HTR-8/SVneo (cell line): ENCODE data around the gene SMIM35.

Experiments
- DNase-seq: peaks from one replicate; pipeline ENCODE4 v3.0.0; 2011; ENCODE audit warnings: low spot score, mixed read lengths; ENCODE audit not compliant: insufficient read length
- FAIRE-seq: peaks from 2 replicates; lab custom pipeline; 2011; peaks lifted over from hg19 to GRCh38; lab: Jason Lieb, UNC

The SMIM35 gene

DNA sequence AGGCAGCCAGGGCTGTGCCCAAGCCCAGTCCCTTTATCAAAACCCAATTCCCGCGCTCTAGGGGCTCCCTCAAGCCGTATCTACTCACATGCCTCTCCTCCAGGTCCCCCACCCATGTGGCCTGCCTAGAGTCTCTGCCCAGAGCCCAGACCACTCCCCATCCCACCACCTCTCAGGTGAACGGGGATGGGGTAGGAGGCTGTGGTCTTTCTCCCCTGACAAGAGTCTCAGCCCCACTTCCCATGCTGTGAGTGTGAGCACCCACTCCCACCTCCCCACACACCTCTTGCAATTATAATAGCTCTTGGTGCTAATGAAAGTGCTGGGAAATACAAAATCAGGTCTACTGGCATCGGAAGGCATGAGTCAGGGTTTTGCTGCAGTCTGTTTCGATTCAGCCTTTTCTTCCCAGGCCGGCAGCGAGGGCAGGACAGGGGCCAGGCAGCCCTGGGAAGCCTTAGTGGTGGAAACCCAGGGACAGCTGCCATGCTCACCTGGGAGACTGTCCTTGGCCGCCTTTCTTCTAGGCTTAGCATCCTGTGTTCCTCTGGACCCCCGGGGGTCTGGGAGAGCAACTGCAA is 26.6 kb downstream of the SMIM35 start:
- no peak for FAIRE-seq
- DNase-seq: no peak

DNA sequence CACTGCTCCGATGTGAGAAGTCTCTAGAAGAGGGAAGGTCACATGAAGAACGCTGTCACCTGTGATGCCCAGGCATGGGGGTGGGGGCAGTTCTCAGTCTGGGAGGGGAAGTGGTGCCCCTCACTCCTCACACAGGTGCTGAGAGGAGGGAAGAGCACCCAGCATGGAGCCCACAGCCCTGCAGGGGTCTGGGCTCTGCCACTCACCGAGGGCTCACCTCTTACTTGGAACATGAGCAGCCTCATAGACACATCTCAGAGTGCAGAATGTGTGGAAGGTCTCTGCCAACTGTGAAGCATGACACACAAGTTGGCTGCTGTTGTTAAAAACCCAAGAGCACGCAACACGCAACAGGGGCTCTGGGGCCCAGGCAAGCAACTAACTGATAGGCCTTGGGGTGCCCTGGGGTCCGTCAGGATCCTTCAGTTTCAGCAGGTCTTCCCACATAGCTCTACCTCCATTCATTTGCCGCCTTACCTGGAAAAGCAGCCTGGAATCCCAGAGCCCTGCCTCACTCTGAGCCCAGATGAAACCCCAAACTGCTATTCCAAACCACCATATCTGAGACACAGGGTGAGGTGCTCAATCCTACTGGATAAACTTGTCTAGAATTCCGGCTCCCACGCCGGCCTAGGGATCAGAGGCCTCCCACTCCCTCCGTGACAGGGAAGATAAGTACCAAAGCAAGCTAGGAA is 27.4 kb downstream of the SMIM35 start:
- DNase-seq (no peak), FAIRE-seq (no peak)

DNA sequence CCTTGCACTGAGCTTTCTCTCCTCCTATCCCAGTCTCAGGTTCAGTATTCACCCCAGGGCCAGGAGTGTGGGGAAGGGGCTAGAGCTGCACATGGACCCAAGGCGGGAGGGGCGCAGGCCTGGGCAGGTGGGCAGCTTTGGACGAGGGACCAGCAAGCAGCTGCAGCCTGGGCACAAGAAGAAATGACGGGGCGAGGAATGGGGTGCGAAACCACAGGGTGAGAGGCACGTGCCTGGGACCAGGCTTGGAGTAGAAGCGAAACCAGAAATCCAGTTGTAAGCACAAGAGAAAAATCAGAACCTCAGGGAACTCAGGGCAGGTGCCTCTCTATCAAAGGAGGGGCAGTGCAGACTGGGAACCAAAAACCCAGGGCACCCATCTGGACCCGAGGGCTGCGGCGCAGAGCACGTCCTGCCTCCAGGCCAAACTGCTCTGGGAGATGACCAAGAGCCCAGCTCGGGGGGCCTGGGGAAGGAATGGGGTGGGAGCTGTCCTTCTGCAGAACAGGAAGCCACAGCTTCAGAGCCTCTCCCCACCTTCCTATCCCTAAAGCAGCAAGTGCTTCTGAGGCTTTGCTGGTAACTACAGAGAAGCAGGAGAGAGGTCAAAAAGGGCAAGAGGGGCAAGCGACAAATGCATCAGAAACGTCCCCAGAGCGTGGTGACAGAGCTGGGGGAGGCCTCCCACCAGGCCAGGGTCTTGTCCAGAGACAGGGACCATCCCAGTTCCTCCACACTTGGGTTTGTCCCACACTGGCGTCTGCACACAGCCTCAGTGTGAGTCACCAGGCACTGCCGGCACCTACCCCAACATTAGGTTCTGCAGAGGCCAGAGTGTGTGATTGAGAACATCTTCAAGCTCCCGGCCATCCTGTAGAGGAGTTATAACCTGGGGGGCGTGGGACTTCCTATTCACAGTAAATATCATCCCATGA is 28.2 kb downstream of the SMIM35 start:
- no peak for DNase-seq
- no peak for FAIRE-seq

DNA sequence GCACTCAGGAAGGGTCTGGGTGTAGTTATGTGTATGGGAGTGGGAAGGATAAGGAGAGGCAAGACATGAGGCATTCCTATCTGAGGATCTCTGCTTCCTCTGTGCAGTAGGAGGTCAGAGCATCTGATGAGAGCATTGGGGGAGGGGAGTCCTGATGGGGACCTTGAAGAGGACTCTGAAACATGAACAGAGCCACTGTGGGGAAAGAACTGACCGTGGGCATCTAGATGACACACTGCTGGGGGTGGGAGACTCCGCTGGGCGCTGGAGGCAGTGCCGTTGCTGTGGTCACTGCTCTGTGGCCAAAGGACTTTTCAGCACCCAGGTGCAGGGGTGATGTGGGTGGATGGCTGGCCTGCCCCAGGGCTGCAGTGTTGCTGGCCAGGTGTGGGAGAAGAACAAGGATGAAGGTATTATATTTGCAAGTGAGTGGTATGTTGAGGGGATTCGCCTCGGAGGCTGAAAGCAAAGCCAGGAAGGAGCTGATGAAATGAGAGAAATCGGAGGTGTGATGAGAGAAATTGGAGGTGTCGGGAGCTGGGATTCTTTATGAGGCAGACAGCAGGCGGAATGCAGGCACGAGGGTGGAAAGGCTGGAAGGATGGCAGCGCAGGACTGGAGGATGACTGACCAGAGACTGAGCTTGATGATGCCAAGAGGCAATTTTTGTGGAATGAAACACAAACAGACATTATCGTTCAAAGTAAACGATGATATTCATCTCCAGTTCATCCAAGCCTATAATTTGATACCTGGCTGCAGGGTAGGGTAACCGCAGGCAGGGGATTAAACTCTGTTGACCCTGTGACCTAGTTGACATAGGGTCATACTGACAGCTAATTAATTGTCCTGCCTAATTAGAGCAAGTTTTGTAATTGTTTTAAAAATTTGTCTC is 29.3 kb downstream of the SMIM35 start:
- no peak for FAIRE-seq
- DNase-seq: no peak

DNA sequence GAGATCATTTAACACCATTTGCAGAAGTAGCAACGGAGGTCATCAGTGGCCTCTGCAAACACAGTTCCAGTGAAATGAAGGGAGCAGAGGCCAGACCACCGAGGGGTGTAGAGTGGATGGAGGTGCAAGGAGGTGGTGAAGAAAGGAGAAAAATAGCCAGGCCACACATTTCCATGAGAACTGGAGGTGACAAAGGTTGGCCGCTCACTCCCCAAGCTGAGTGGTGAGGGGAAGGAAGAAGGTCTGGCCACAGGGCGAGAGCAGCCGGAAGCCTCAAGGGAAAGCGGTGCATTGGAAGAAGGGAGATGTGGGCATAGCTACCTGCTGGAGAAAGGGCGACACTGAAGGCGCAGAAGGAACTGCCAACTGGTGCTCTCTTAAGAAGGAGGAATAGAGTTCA is 30.0 kb downstream of the SMIM35 start:
- FAIRE-seq: no peak
- DNase-seq: no peak

DNA sequence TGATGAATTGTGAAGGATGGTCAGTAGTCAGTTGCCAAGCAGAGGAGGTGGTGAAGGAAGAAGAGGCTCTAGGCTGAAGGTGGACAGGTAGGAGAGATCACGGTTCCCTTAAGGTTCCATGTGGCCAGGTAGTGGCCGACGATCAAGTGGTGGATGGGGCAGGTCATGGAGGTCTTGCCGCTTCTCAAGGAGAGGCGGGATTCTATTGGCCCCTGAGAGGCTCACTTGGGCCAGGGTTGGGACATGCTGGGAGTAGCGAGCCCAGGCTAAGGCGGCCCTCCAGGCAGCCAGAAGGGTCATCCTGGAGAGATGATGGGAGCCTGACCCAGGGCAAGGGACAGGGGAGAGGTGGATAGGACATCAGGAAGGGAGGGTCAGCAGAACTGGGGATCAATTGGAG is 30.8 kb downstream of the SMIM35 start:
- no peak for DNase-seq
- FAIRE-seq: no peak

DNA sequence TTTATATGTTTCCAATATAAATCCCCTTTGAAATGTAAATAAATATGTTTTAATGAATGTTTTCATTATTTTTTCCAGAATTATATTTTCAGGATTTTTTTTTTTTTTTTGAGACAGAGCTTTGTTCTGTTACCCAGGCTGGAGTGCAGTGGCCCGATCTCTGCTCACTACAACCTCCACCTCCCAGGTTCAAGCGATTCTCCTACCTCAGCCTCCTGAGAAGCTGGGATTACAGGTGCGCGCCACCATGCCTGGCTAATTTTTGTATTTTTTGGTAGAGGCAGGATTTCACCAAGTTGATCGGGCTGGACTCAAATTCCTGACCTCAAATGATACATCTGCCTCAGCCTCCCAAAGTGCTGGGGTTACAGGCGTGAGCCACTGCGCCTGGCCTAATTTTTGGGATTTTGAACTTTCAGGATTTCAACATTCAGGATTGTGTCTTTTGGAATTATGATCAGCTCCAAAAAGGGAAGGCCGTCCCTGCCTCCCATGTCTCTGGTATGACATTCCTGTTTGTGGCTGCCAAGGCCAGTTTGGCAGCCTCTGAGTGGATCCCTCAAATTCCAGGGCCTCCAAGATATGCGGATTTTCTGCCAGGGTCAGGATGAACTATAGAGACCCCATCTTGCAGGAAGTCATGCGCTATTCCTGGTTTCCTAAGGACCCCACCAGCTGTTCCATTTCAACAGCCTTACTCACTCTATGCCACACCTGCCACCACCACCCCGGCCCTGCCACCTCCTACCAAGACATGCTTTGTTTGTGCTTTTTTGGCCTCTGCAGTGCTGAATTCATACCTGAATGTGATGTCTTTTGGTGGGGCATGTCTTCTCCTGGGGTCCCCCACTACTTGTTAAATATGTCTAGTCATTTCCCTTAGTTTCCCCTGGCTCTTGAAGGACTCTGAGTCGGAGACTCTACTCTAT is 31.8 kb downstream of the SMIM35 start:
- no peak for FAIRE-seq
- no peak for DNase-seq

DNA sequence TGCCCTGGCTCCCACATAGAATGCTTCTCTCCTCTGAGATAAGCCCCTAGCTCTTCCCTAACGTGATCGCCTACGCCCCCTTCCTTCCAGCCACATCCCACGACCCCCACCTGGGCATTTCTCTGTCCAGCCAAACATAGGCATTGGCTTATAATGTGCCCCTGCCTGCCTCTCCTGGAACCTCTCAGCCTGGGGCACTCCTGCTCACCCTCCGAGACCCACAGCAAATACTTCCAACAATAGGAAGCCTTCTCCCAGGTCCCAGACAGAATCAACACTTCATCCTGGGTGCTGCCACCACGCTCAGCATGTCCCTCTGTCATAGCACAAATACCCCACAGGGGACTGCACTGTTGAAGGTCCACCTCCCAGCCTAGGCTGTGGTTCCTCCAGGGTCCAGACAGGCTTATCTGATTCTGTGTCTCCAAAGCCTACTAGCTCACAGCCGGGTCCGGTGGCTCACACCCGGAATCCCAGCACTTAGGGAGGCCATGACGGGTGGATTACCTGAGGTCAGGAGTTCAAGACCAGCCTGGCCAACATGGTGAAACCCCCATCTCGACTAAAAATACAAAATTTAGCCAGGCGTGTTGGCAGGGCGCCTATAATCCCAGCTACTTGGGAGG is 34.1 kb downstream of the SMIM35 start:
- DNase-seq (no peak), FAIRE-seq (no peak)

DNA sequence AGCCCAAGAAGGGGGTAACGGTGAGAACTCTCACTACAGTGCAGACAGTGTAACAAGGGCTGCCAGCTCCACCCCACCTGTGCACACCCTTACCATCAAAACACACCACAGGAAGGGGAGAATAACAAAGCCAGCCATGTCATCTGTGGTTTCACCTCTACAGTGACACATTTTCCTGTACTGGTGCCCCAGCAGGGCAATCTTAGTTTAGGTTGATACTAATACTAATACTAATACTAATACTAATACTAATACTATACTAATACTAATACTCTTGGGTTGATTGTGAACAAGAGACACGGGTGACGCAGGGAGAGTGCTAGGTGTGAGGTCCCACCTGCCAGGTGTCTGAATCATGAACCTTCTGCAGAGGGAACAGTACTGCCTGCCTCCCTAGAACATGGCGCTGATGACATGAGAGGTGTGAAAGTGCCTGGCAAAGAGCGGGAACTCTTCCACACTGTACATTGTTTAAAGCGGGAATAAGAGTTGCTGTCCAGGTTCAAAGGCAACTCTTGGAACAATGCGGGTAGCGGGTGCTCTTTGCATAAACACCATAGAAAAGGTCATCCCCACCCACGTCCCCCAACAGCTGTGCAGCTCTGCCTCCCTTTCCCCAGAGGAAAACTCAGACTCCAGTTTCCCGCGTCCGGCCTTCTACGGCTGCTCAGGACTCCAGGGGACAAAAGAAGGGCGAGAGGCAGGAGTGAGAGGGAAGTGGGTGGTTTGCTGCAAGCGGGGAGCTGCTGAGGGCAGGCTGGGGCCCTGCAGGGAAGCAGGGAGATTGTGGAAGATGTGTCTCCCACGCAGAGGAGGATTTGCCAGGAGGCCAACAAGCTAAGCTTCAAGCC is 34.9 kb downstream of the SMIM35 start:
- FAIRE-seq (no peak), DNase-seq (no peak)

DNA sequence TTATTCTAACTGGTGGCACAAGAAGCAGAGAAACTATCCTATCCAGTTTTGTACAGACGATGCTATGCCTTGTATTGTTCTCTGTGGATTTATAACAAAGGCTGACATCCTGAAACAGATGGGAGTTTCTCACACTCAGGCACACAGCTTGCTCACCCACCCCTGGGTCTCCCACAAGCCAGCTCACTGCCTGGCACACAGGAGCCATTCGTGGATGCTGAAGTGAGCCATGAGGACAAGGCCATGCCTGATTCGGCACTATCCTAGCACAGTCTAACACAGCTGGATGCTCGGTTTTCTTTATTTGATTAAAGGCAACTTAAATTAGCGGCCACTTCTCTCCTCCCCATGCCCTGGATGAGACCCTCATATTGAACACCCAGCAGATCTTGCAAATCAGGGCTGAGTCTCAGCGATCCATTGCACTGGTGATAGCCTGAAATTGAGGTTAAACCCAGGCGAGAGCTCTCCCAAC is 35.6 kb downstream of the SMIM35 start:
- DNase-seq: no peak
- FAIRE-seq: no peak

DNA sequence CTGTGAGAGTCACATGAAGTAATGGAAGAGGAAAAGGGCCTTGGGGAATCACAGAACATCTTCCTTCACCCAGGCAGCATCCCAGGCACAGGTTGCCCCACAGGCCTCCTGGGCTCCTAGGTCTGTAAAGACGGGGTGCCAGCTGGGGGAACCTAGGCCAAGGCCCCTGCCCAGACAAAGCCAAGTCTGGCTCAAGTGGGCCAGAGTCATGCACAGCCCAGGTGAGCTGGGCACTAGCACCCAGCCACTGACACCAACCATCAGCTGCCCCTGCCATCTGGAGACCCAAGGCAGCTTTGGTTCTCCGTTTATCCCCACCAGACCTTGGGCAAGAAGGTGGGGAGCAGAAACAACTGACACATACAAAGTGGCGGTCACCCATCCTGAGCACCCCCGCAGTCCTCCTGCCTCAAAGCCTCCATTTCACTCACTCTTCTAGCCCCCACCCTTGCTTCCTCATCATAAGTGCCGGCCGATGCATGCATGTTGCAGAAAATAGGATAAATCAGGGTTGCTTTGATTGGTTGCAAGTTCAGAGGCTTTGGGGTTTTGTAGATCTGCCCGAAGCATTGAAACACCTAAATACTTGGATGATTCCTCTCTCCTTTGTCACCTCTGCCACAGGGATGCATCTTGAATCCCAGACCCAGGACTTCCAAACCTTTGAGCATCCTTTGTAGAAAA is 36.4 kb downstream of the SMIM35 start:
- DNase-seq (no peak), FAIRE-seq (no peak)

DNA sequence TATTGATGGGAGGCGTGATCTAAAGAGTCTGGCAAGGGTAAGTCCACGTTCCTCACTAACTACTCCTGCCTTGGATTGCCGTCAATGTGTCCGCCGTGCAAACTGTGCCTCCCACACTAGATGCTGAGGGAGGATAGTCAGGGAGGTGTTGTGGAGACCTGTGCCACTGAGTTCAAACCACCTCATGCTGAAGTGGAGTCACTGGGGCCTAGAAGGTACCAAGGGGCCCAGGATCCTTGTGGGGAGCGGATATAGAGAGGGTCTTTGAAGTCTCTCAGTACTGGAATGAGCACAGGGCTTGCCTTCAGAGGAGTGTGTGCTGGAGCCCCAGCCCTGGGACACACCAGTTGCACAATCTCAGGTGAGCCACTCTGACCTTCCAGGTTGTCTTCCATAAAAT is 37.0 kb downstream of the SMIM35 start:
- FAIRE-seq (no peak), DNase-seq (no peak)

DNA sequence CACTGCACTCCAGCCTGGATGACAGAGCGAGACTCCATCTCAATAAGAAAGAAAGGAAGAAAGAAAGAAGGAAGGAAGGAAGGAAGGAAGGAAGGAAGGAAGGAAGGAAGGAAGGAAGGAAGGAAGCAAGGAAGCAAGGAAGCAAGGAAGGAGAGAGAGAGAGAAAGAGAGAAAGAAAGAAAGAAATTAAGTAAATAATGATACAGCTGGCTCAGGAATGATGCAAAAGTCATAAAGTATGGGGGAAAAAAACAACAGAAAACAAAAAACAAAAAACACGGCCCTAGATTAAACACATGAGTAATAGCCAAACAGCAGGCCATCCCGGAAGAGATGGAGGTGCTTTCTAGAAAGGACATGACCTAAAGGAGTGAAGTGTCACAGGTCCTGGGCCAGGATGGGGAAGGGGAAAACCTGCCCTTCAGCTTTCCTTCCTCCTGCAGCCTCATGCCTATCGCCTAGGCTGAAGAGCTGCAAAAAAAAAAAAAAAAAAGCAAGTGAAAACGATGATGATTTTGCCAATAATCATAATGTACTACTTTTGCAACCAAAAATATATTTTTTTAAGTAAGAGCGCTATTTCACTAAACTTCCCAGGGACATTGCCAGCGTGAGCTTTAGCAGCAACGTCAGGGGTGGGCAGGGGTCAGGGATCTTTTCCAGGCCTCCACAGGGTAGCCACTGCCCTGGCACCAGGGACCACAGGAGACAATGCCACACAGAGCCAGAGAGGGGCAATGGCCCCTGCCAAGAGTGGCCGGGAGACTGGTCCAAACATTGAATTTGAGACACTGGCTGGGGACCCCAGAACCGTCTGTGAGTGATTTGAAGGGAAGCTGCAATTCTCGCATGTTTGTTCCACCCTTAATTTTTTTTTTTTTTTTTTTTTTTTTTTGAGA is 38.0 kb downstream of the SMIM35 start:
- FAIRE-seq (no peak), DNase-seq (no peak)

DNA sequence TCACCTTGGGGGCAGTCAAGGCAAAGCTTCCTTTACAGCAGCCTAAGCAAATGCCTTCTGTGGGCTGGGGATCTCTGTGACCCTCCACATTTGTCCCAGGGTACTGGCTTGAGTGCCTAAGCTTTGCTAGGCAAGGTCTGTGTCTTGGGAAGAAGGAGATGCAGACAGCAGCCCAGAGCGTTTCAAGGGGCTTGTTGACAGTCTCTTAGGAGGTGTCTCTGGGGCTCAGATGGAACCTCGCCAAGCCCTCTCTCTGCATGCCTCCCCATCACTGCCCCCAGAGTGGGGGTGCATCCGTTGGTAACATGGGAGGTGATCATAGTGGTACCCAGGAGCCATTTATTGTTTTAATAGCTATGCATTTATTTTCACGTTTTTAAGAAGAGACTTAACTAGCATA is 39.0 kb downstream of the SMIM35 start:
- FAIRE-seq: no peak
- DNase-seq: no peak

DNA sequence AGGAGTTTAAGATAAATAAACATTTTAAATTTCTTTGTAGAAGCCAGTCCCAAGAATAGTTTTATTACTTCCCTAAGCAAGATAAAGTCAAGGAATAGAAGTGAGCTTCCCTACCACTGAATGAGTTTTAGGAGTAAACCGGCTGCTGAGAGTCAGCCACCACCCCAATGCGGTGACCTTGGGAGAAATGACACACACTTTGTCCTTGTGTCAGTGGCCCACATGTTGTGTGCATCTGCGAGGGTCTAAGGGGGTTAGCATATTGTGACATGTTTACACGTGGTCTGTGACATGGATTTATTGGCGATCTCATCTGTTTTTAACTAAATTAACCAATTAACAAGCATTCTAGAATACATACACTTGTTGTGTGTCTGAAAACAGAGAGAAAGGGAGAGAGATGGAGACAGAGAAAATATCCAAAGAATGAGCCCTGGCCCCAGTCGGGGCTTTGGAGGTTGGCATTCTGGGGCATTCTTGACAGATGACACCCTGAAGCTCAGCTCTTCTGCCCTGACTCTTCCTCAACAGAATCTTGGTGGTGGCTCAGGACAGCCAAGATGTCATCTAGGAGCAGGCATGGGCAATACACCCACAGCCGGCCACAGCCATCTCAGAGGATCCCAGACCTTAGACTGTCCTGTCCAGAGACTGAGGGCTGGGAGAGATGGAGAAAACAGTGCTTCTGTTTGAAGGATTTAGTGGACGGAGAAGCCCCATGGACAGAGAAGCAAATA is 39.6 kb downstream of the SMIM35 start:
- FAIRE-seq (no peak), DNase-seq (no peak)
